ENCODE data around the gene COG7. TPM values are rescaled to one million over a fixed set of nuclear protein-coding genes. Genes with fewer than 3 reads are reported as not detected.

COG7 gene
- total RNA-seq, 4 donors from 2014 or later = 10.6 to 13.9 (median 13.3) TPM

- TF ChIP-seq CTCF (IDR thresholded peaks at IDR 0.05; ENCODE audit: low read depth) = no peak
Measured at GRCh38 chr16:23469814-23470213, 16.8 kb upstream of the COG7 start.

GRCh38 chr16:23466162-23466885 is 13.3 kb upstream of the COG7 start:
- TF ChIP-seq CTCF (IDR thresholded peaks at IDR 0.05; ENCODE audit: low read depth) = no peak

GRCh38 chr16:23465179-23465578 is 12.2 kb upstream of the COG7 start:
- no peak for TF ChIP-seq CTCF (IDR thresholded peaks at IDR 0.05; ENCODE audit: low read depth)

- no peak for TF ChIP-seq CTCF (IDR thresholded peaks at IDR 0.05; ENCODE audit: low read depth)
Measured at GRCh38 chr16:23464196-23464595, 11.2 kb upstream of the COG7 start.

GRCh38 chr16:23453338-23454052 is 506 bp upstream of the COG7 start:
- no peak for TF ChIP-seq CTCF (IDR thresholded peaks at IDR 0.05; ENCODE audit: low read depth)

DNA sequence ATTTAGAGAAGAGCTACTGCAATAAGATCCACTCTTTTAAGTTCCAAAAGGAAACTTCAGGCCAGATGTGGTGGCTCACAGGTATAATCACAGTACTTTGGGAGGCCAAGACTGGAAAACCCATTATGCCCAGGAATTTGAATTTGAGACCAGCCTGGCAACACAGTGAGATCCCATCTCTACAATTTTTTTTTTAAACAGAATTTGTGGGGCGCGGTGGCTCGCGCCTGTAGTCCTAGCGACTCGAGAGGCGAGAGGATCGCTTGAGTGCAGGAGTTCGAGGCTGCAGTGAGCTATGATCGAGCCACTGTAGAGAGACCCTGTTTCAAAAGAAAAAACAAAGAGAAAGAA is 793 bp downstream of the COG7 start:
- TF ChIP-seq CTCF (IDR thresholded peaks at IDR 0.05; ENCODE audit: low read depth) = no peak

DNA sequence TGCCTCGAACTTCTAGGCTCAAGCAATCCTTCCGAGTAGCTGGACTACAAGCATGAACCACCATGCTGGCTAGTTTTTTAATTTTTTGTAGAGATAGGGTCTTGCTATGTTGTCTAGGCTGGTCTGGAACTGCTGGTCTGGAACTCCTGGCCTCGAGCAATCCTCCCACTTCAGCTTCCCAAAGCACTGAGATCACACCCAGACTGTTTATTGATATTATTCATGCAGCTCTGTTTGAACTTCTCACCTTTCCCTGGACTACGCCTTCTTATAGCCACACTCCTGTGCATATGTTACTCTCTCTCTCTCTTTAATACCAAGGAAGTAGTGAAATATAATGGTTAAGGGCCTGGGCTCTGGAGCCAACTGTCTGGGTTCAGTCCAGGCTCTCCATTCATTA is 4.6 kb downstream of the COG7 start:
- TF ChIP-seq CTCF (IDR thresholded peaks at IDR 0.05; ENCODE audit: low read depth) = no peak

All from subcutaneous adipose tissue (tissue), 4 donors.